Stomach (tissue), 9 donors: ENCODE measurements around the gene VPS37C. TPM values are rescaled to one million over a fixed set of nuclear protein-coding genes. Genes with fewer than 3 reads are reported as not detected.

ENCODE experiments used
- DNase-seq, 2 donors: peaks; one replicate each; pipeline versions ENCODE4 v3.0.0 to v3.0.0-alpha.2; 2013 to 2019
- H3K27ac ChIP-seq, 5 donors: fragments of 200-600 bp in 4 of 5; sonication (generic) in 4 of 5; one replicate each; pipeline ENCODE4 v1.5.1; 2013 to 2019; ENCODE audit warnings: mild to moderate bottlenecking in 1 of 5, moderate library complexity in 1 of 5
- H3K27me3 ChIP-seq, 3 donors: fragments of 200-600 bp; sonication (generic); one replicate each; pipeline ENCODE4 v1.5.1; 2017 to 2019; ENCODE audit warnings: mixed run types in 1 of 3
- H3K36me3 ChIP-seq, 4 donors: fragments of 200-600 bp; sonication (generic); 1 replicate in 3 of 4; 2 replicates in 1 of 4; pipeline ENCODE4 v1.5.1; 2016 to 2019
- H3K4me1 ChIP-seq, 4 donors: fragments of 200-600 bp; sonication (generic); one replicate each; pipeline ENCODE4 v1.5.1; 2016 to 2019
- H3K4me3 ChIP-seq, 4 donors: fragments of 200-600 bp; sonication (generic) in 3 of 4; one replicate each; pipeline ENCODE4 v1.5.1; 2016 to 2019; ENCODE audit warnings: mild to moderate bottlenecking in 1 of 4
- H3K9me3 ChIP-seq, 4 donors: fragments of 200-600 bp; sonication (generic); one replicate each; pipeline ENCODE4 v1.5.1; 2016 to 2019
- CTCF ChIP-seq, 7 experiments: fragments of 450-650 bp in 4 of 7; fragments of 200-600 bp in 3 of 7; sonication (generic) in 3 of 7; IDR thresholded peaks; one replicate each; pipeline ENCODE4 v1.5.1; 2016 to 2019; ENCODE audit warnings: antibody characterized with exemption in 7 of 7, control low read depth in 2 of 7, mild to moderate bottlenecking in 1 of 7
- EP300 ChIP-seq: sonication (generic); formaldehyde crosslinking; IDR thresholded peaks from one replicate; pipeline ENCODE4 v1.6.1; 2017; ENCODE audit warnings: antibody characterized with exemption
- POLR2A ChIP-seq, 4 donors: fragments of 450-650 bp; IDR thresholded peaks; one replicate each; pipeline ENCODE4 v1.6.1; 2016; ENCODE audit warnings: antibody characterized with exemption in 4 of 4, control low read depth in 2 of 4, mild to moderate bottlenecking in 1 of 4, moderate library complexity in 1 of 4
- POLR2AphosphoS5 ChIP-seq, 3 donors: sonication (generic); formaldehyde crosslinking; IDR thresholded peaks; one replicate each; pipeline ENCODE4 v1.6.1; 2016; ENCODE audit warnings: antibody characterized with exemption in 3 of 3
- WGBS, 5 donors: extraction: QIAGEN DNeasy Blood & Tissue Kit in 3 of 5; methylation state at CpG; one replicate each; pipeline versions ENCODE4 v1.1.5 to v1.1.7; 2013 to 2018; 5-methylcytosine and 5-hydroxymethylcytosine counted together
- intact Hi-C: fragments of 100-400 bp; cut with DNase I; formaldehyde crosslinking; loops from one replicate; pipeline ENCODE4 v1.15.1; 2023; ENCODE audit warnings: low total_unique reads
- polyA plus RNA-seq, 3 donors: library from polyadenylated mRNA; stranded (reverse); fragments of 200-250 nt; gene quantifications; one replicate each; pipeline ENCODE4 v1.2.3, GENCODE V29; 2013
- total RNA-seq, 5 donors: library from RNA; depleted of rRNA; stranded (reverse); fragments of >200 nt; gene quantifications; one replicate each; pipeline versions ENCODE4 v1.1.0 to v1.2.3, GENCODE V29; 2014 to 2016
- donor health status: healthy with polysubstance abuse.
- donor health status: Bipolar disorder and iron deficiency.
- donor health status: healthy.

Gene VPS37C
- total and polyA plus RNA-seq, 8 donors = 6.4 to 53.6 (median 27.7) TPM

GRCh38 chr11:61082062-61082870 lies 79.0 kb downstream of the VPS37C start:
- peaks cover 0 to 8% (median 2%) of the 10 kb centered on the region in 4 donors for H3K4me1 ChIP-seq

GRCh38 chr11:61080986-61081590 lies 80.1 kb downstream of the VPS37C start:
- Histone ChIP-seq H3K9me3 (no peaks in the 10 kb centered on the region), H3K36me3 (no peaks in the 10 kb centered on the region), H3K27me3 (peaks cover 0 to 5% (median 0%) of the 10 kb centered on the region in 3 donors), H3K27ac (peak overlapping the region in 1 of 5 donors; percentile 2), H3K4me1 (peaks cover 0 to 8% (median 2%) of the 10 kb centered on the region in 4 donors), H3K4me3 (no peak overlapping the region)
- no peak for DNase-seq
- 84 to 93% (median 88%) methylated on average over 9 to 11 of the region's 11 CpGs for WGBS, 5 donors
- intact Hi-C loops = no loop called here
- TF ChIP-seq EP300 (no peak), CTCF (IDR thresholded peaks at IDR 0.05) (no peak), POLR2A (IDR thresholded peaks at IDR 0.05) (no peak), POLR2AphosphoS5 (IDR thresholded peaks at IDR 0.05) (no peak)

More at GRCh38 chr11:61082062-61082870, 79.0 kb downstream of the VPS37C start:
- no peak for TF ChIP-seq CTCF (IDR thresholded peaks at IDR 0.05)
- no peak for TF ChIP-seq EP300
- TF ChIP-seq POLR2AphosphoS5 (IDR thresholded peaks at IDR 0.05) = no peak
- TF ChIP-seq POLR2A (IDR thresholded peaks at IDR 0.05) = no peak
- no peaks in the 10 kb centered on the region for H3K36me3 ChIP-seq
- no peaks in the 10 kb centered on the region for H3K9me3 ChIP-seq
- DNase-seq = peak in 1 of 2 donors; percentile 9
- H3K27me3 ChIP-seq = peaks cover 0 to 5% (median 0%) of the 10 kb centered on the region in 3 donors
- intact Hi-C loops = no loop called here
- peak overlapping the region in 1 of 5 donors; percentile 17 for H3K27ac ChIP-seq
- H3K4me3 ChIP-seq = no peak overlapping the region
- WGBS, 5 donors = 29 to 54% (median 46%) methylated on average over 15 to 18 of the region's 18 CpGs

GRCh38 chr11:61080526-61080925 lies 80.7 kb downstream of the VPS37C start:
- intact Hi-C loops = no loop called here
- no peaks in the 10 kb centered on the region for H3K9me3 ChIP-seq
- WGBS, 5 donors = 89 to 94% (median 92%) methylated on average over 8 of the region's 8 CpGs
- H3K27ac ChIP-seq = no peak overlapping the region
- H3K4me3 ChIP-seq = no peak overlapping the region
- H3K36me3 ChIP-seq = no peaks in the 10 kb centered on the region
- peaks cover 0 to 8% (median 2%) of the 10 kb centered on the region in 4 donors for H3K4me1 ChIP-seq
- no peak for DNase-seq
- peaks cover 0 to 5% (median 0%) of the 10 kb centered on the region in 3 donors for H3K27me3 ChIP-seq
- TF ChIP-seq EP300 (no peak), POLR2AphosphoS5 (IDR thresholded peaks at IDR 0.05) (no peak), CTCF (IDR thresholded peaks at IDR 0.05) (no peak), POLR2A (IDR thresholded peaks at IDR 0.05) (no peak)

Other genes starting within 250 kb of the VPS37C start
- gene TMEM109, start 247.3 kb downstream of the VPS37C start, total RNA-seq = 10 to 100 TPM; 27.4 to 97.0 (median 80.8) TPM
- 100 to 1,000 TPM in 1 of 3 donors, 10 to 100 TPM in 2; 31.2 to 122 (median 50.1) TPM for gene TMEM109, start 247.3 kb downstream of the VPS37C start, polyA plus RNA-seq
- 100 to 1,000 TPM in 1 of 5 donors, 10 to 100 TPM in 3, 1 to 10 TPM in 1; 8.4 to 142 (median 29.2) TPM for gene TMEM132A, start 237.0 kb downstream of the VPS37C start, total RNA-seq
- 10 to 100 TPM in 2 of 3 donors, 1 to 10 TPM in 1; 8.4 to 62.9 (median 25.2) TPM for gene TMEM132A, start 237.0 kb downstream of the VPS37C start, polyA plus RNA-seq
- 10 to 100 TPM in 3 of 5 donors, 1 to 10 TPM in 2; 7.9 to 29.5 (median 13.4) TPM for gene SLC15A3, start 209.2 kb downstream of the VPS37C start, total RNA-seq
- gene SLC15A3, start 209.2 kb downstream of the VPS37C start, polyA plus RNA-seq = 10 to 100 TPM; 25.8 to 33.6 (median 32.2) TPM
- gene CD6, start 189.7 kb downstream of the VPS37C start, total RNA-seq = 1 to 10 TPM in 3 of 5 donors, not detected in 2; 1.6 to 2.8 (median 2.3) TPM
- gene CD6, start 189.7 kb downstream of the VPS37C start, polyA plus RNA-seq = 1 to 10 TPM; 1.1 to 1.2 (median 1.1) TPM
- gene CD5, start 58.9 kb downstream of the VPS37C start, total RNA-seq = 10 to 100 TPM in 1 of 5 donors, 1 to 10 TPM in 1, not detected in 3; 1.7 to 14.2 TPM
- gene CD5, start 58.9 kb downstream of the VPS37C start, polyA plus RNA-seq = 1 to 10 TPM in 1 of 3 donors, under 1 TPM in 2; 0.53 to 1.1 (median 0.75) TPM
- over 10,000 TPM in 2 of 5 donors, 1,000 to 10,000 TPM in 1, 100 to 1,000 TPM in 2; 367 to 55,790 (median 1,114) TPM for gene PGA3, start 42.1 kb upstream of the VPS37C start, total RNA-seq
- over 10,000 TPM; 23,067 to 73,485 (median 39,030) TPM for gene PGA3, start 42.1 kb upstream of the VPS37C start, polyA plus RNA-seq
- over 10,000 TPM in 2 of 5 donors, 1,000 to 10,000 TPM in 1, 100 to 1,000 TPM in 2; 386 to 107,207 (median 2,421) TPM for gene PGA4, start 60.9 kb upstream of the VPS37C start, total RNA-seq
- gene PGA4, start 60.9 kb upstream of the VPS37C start, polyA plus RNA-seq = over 10,000 TPM; 17,534 to 25,788 (median 19,705) TPM
- 1,000 to 10,000 TPM in 2 of 5 donors, 100 to 1,000 TPM in 1, 10 to 100 TPM in 1, 1 to 10 TPM in 1; 5.9 to 5,713 (median 190) TPM for gene PGA5, start 79.7 kb upstream of the VPS37C start, total RNA-seq
- 1,000 to 10,000 TPM; 1,014 to 6,178 (median 3,688) TPM for gene PGA5, start 79.7 kb upstream of the VPS37C start, polyA plus RNA-seq
- gene VWCE, start 133.9 kb upstream of the VPS37C start, total RNA-seq = 1 to 10 TPM in 2 of 5 donors, under 1 TPM in 1, not detected in 2; 0.45 to 4.6 (median 1.6) TPM
- 1 to 10 TPM in 1 of 3 donors, under 1 TPM in 2; 0.76 to 1.2 (median 0.93) TPM for gene VWCE, start 133.9 kb upstream of the VPS37C start, polyA plus RNA-seq
- gene DDB1, start 171.7 kb upstream of the VPS37C start, total RNA-seq = 100 to 1,000 TPM in 4 of 5 donors, 10 to 100 TPM in 1; 44.2 to 489 (median 152) TPM
- gene DDB1, start 171.7 kb upstream of the VPS37C start, polyA plus RNA-seq = 10 to 100 TPM; 73.9 to 77.0 (median 74.2) TPM
- 100 to 1,000 TPM in 1 of 5 donors, 10 to 100 TPM in 4; 20.6 to 136 (median 63.9) TPM for gene TKFC, start 171.8 kb upstream of the VPS37C start, total RNA-seq
- 10 to 100 TPM; 28.0 to 42.9 (median 41.3) TPM for gene TKFC, start 171.8 kb upstream of the VPS37C start, polyA plus RNA-seq
- gene CYB561A3, start 200.5 kb upstream of the VPS37C start, total RNA-seq = 100 to 1,000 TPM in 1 of 5 donors, 10 to 100 TPM in 4; 13.4 to 106 (median 22.2) TPM
- gene CYB561A3, start 200.5 kb upstream of the VPS37C start, polyA plus RNA-seq = 10 to 100 TPM; 14.5 to 21.4 (median 20.3) TPM
- 100 to 1,000 TPM in 1 of 5 donors, 10 to 100 TPM in 4; 12.2 to 190 (median 24.4) TPM for gene TMEM138, start 200.9 kb upstream of the VPS37C start, total RNA-seq
- gene TMEM138, start 200.9 kb upstream of the VPS37C start, polyA plus RNA-seq = 10 to 100 TPM; 18.5 to 43.0 (median 22.3) TPM
- gene TMEM216, start 231.2 kb upstream of the VPS37C start, total RNA-seq = 10 to 100 TPM; 12.3 to 35.6 (median 14.0) TPM
- gene TMEM216, start 231.2 kb upstream of the VPS37C start, polyA plus RNA-seq = 10 to 100 TPM; 14.7 to 17.1 (median 15.7) TPM